Small intestine (tissue), 7 donors: Measurements from ENCODE around the gene C9orf78. TPM values are rescaled to one million over a fixed set of nuclear protein-coding genes. Genes with fewer than 3 reads are reported as not detected.

Source experiments
- DNase-seq, 2 donors: peaks; one replicate each; pipeline versions ENCODE4 v3.0.0 to v3.0.0-alpha.2; 2013
- FAIRE-seq: peaks from 2 replicates; lab custom pipeline; 2012; peaks lifted over from hg19 to GRCh38; lab: Jason Lieb, UNC
- H3K27ac ChIP-seq, 3 donors: one replicate each; pipeline ENCODE4 v1.5.1; 2013; ENCODE audit warnings: low read length in 2 of 3, mild to moderate bottlenecking in 2 of 3, control low read depth in 1 of 3, inconsistent platforms in 1 of 3, low read depth in 1 of 3, moderate library complexity in 1 of 3
- H3K27me3 ChIP-seq, 3 donors: one replicate each; pipeline ENCODE4 v1.6.1; 2013; ENCODE audit warnings: low read length in 3 of 3, inconsistent platforms in 1 of 3; ENCODE audit not compliant: control insufficient read depth in 3 of 3, insufficient read depth in 3 of 3
- H3K36me3 ChIP-seq, 3 donors: one replicate each; pipeline ENCODE4 v1.6.1; 2013; ENCODE audit warnings: low read length in 3 of 3, inconsistent platforms in 1 of 3, low read depth in 1 of 3, mild to moderate bottlenecking in 1 of 3, moderate library complexity in 1 of 3; ENCODE audit not compliant: control insufficient read depth in 3 of 3, insufficient read depth in 2 of 3
- H3K4me1 ChIP-seq, 3 donors: one replicate each; pipeline ENCODE4 v1.6.1; 2013; ENCODE audit warnings: low read length in 2 of 3, inconsistent platforms in 1 of 3, low read depth in 1 of 3, mild to moderate bottlenecking in 1 of 3, moderate library complexity in 1 of 3; ENCODE audit not compliant: control insufficient read depth in 3 of 3, insufficient read depth in 2 of 3
- H3K4me3 ChIP-seq, 3 donors: one replicate each; pipeline ENCODE4 v1.5.1; 2013; ENCODE audit warnings: low read length in 3 of 3, control low read depth in 1 of 3, inconsistent platforms in 1 of 3, low read depth in 1 of 3, mild to moderate bottlenecking in 1 of 3, moderate library complexity in 1 of 3
- H3K9me3 ChIP-seq, 2 donors: one replicate each; pipeline ENCODE4 v1.6.1; 2013; ENCODE audit warnings: low read depth in 1 of 2, low read length in 1 of 2; ENCODE audit not compliant: control insufficient read depth in 2 of 2, insufficient read depth in 1 of 2
- WGBS, 3 donors: extraction: QIAGEN DNeasy Blood & Tissue Kit; methylation state at CpG; one replicate each; pipeline ENCODE4 v1.1.7; 2013; 5-methylcytosine and 5-hydroxymethylcytosine counted together
- polyA plus RNA-seq, 4 donors: library from polyadenylated mRNA; stranded (reverse) in 3 of 4; unstranded in 1 of 4; fragments of 200-250 nt in 3 of 4; fragments of 120-200 nt in 1 of 4; gene quantifications; one replicate each; pipeline versions ENCODE4 v1.2.1 to v1.2.3, GENCODE V29; 2013
- donor health status: healthy with polysubstance abuse.
- donor health status: control.
- donor health status: control.
- donor health status: Bipolar disorder and iron deficiency.
- donor health status: healthy.

The C9orf78 gene
- polyA plus RNA-seq, 4 donors: 50.6 to 62.6 (median 59.4) TPM

DNA sequence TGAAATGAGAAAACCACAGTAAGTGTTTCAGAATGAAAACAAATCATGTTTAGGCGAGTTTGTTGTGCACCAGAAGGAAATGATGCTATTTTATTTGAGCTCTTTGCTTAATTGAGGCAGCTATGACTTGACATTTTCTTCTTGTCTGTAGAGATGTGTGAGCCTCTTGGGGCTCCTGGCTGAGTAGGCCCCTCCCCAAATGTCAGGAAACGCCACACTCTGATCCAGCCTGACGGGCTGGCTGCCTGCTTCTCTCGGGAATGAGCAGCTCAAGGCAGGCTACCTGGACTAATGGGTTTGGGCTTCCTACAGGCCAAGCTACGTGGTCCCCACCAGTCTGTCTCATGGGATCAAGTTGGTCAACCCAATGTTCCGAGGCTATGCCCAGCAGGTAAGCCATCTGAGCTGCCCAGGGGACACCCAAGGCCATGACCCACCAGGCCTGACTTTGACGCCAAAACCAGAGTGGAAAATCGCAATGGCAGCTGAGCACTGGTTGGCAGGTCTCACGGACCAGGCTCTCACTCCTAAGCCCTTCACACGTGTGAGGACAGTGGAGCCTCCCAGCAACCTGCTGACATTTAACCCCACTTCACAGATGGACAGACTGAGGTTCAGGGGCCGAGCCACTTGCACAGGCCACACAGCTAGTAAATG, 30.0 kb upstream of the C9orf78 start:
- H3K4me1 ChIP-seq: no peaks in the 10 kb centered on the region
- 58 to 75% (median 67%) methylated on average over 11 of the region's 11 CpGs for WGBS, 3 donors
- peaks cover 4 to 77% (median 9%) of the 10 kb centered on the region in 3 donors for H3K36me3 ChIP-seq
- no peaks in the 10 kb centered on the region for H3K27me3 ChIP-seq
- DNase-seq (no peak), FAIRE-seq (no peak)
- no peaks in the 10 kb centered on the region for H3K9me3 ChIP-seq
- H3K4me3 ChIP-seq: no peak overlapping the region
- no peak overlapping the region for H3K27ac ChIP-seq

DNA sequence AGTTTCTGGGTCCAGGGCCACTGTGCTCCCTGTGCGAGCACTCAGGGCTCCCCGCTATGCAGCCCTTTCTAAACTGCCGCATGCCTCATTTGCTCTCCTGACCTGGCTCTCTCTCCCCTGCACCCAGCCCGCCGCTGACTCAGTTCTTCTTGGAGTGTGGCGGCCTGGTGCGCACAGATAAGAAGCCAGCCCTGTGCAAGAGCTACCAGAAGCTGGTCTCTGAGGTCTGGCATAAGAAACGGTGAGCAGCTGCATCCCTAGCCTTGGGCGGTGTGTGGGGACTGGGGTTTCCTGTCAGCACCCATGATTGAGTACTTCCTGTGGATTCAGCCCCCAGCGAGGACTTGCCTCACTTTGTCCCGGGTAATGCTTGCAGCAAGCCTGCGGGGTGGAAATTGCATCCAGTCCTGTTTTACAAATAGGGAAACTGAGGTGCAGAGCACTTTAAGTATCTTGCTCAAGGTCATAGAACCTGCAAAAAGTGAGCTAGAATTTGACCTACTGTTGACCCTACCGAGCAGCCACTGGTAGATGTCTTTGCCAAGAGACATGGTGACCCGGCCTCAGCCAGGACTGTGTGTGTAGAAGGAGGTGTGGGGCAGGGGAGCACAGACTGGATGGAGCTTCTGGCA, 28.1 kb upstream of the C9orf78 start:
- Histone ChIP-seq H3K4me3 (no peak overlapping the region), H3K27ac (peak overlapping the region in 1 of 3 donors; percentile 11), H3K4me1 (no peaks in the 10 kb centered on the region), H3K36me3 (peaks cover 6 to 70% (median 9%) of the 10 kb centered on the region in 3 donors), H3K27me3 (no peaks in the 10 kb centered on the region), H3K9me3 (no peaks in the 10 kb centered on the region)
- 54 to 83% (median 58%) methylated on average over 14 of the region's 14 CpGs for WGBS, 3 donors
- DNase-seq (peak in 1 of 2 donors; percentile 60), FAIRE-seq (no peak)

DNA sequence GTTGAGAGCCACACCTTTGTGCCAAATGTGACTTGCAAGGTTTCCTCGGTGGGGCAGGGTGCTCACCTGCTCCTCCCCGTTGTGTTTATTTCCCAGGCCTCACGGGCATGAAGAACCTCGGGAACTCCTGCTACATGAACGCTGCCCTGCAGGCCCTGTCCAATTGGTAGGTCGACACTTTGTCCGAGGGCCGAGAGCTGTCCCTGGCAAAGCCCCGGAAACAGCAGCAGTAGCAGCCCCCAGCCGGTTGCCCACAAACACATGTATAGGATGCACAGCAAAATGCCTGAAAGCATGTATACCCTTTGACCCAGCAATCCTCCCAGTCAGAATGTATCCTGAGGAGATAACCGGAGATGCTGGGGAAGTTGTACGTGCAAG, 26.4 kb upstream of the C9orf78 start:
- no peaks in the 10 kb centered on the region for H3K27me3 ChIP-seq
- H3K9me3 ChIP-seq: no peaks in the 10 kb centered on the region
- no peak for DNase-seq
- H3K27ac ChIP-seq: no peak overlapping the region
- H3K36me3 ChIP-seq: peaks cover 11 to 71% (median 12%) of the 10 kb centered on the region in 3 donors
- no peak for FAIRE-seq
- H3K4me3 ChIP-seq: no peak overlapping the region
- no peaks in the 10 kb centered on the region for H3K4me1 ChIP-seq
- 83 to 87% (median 87%) methylated on average over 12 of the region's 12 CpGs for WGBS, 3 donors

DNA sequence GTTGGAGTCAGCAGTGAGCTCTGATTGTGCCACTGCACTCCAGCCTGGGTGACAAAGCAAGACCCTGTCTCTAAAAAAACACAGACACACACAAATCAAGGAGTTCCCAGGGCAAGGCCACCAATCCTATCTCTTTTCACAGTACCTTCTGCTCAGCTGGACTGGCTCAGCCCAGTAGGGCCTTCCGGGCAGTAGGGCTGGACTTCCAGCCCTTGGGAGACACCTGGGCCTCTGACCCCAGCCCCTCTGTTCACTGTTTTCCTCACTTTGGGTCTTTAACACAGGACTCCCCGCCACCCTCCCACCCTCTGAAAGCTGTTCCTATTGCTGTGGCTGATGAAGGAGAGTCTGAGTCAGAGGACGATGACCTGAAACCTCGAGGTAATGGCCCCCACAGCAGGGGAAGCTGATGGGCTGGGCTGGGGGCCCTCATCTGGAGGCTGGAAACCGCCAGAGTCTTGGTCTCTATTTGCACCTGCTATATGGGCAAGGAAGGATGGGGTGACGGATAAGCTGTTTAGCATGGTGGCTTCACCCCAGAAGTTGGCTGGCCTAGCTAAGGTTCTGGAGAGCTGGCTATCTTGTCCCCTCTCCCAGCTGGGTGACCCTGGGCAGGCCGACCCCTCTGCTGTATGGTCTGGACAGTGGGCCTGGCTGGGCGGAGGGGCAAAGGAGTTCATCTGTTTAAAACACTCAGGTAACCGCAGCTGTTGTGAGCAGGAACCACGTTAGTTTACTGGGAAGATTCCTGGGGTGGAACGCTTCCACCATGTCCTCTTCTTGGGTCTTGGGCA, 25.8 kb upstream of the C9orf78 start:
- peaks cover 9 to 71% (median 12%) of the 10 kb centered on the region in 3 donors for H3K36me3 ChIP-seq
- no peak for FAIRE-seq
- 67 to 81% (median 72%) methylated on average over 11 of the region's 11 CpGs for WGBS, 3 donors

DNA sequence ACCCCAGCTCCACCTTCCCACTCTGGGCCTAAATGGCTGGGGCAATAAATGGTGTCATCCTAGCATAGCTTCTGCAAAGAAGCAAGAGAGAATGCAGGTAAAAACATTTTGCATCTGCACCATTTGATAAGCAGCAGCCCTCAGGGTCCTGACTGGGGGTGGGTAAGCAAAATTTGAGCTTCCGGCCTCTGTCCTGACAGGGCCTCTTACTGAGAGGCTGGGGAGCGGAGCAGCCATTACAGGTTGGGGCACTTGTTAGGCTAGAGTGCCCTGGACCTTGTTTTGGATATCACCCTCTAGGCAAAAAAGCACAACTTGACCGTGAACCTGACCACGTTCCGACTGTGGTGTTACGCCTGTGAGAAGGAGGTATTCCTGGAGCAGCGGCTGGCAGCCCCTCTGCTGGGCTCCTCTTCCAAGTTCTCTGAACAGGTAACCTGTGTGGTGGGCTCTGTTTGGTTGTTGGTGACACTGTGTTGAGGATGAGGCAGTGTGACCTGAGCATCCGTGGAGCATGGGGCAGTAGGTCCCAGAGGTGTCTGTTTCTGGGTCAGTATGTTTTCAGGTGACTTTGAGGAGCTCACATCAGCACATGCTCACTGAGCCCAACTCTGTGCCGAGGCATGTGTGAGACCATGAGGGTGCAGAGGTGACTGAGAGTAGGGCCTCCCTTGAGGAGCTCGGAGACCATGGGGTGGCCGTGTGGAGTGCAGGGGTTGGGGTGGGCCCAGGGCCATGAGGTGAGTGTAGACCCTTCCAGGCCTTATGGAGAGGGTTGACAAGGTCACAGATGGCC, 23.3 kb upstream of the C9orf78 start:
- DNase-seq (no peak), FAIRE-seq (no peak)
- H3K4me1 ChIP-seq: no peaks in the 10 kb centered on the region
- no peaks in the 10 kb centered on the region for H3K9me3 ChIP-seq
- H3K27ac ChIP-seq: no peak overlapping the region
- H3K4me3 ChIP-seq: no peak overlapping the region
- no peaks in the 10 kb centered on the region for H3K27me3 ChIP-seq
- peaks cover 9 to 70% (median 12%) of the 10 kb centered on the region in 3 donors for H3K36me3 ChIP-seq
- WGBS, 3 donors: 87 to 91% (median 90%) methylated on average over 11 of the region's 11 CpGs

More for the DNA sequence above, 25.8 kb upstream of the C9orf78 start:
- Histone ChIP-seq H3K27ac (no peak overlapping the region), H3K27me3 (no peaks in the 10 kb centered on the region), H3K4me1 (no peaks in the 10 kb centered on the region), H3K9me3 (no peaks in the 10 kb centered on the region), H3K4me3 (no peak overlapping the region)
- DNase-seq: no peak

DNA sequence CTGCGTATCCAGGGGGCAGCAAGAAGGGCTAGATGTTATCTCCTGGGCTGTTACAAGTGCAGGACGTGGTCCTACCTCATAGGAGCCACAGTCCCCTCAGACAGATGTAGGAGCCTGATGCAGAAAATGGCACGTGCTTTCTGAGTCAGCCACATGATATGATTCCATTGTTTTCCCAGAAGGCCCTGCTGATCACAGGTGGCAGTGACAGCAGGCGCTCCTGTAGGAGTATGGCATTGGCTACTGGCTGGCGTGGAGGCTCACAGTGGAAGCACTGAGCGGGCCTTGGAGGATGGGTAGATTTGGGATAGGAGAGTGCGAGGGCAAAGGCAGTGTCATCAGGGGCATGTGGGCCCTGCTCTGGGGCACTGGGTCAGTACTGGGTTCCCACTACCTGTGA, 22.1 kb upstream of the C9orf78 start:
- Histone ChIP-seq H3K4me1 (no peaks in the 10 kb centered on the region), H3K36me3 (peaks cover 12 to 74% (median 12%) of the 10 kb centered on the region in 3 donors), H3K4me3 (no peak overlapping the region), H3K27ac (no peak overlapping the region), H3K27me3 (no peaks in the 10 kb centered on the region), H3K9me3 (no peaks in the 10 kb centered on the region)
- FAIRE-seq (no peak), DNase-seq (no peak)
- WGBS, 3 donors: 88 to 89% (median 89%) methylated on average over 7 of the region's 7 CpGs

DNA sequence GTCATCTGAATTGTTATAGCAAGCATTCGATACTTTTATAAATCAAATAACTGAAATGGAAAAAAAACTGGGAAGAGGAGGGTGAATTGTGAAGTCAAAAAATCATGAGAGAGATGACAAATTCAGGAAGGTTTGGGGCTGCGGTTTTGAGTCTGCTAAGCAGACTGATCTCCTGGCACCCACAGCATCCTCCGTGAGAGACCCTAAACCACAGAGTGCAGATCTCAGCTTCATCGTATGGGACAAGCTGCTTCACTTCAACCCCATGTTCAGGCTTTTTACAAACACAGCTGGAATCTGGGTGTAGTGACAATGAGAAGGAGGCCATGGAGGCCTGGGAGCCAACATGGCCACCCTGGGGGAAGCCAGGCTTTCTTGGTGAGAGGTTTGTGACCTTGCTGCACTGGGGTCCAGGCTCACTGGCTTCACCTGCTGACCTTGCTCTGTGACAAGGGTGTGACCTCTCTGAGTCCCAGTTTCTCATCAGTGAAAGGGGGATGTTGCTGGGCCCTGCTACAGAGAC, 19.6 kb upstream of the C9orf78 start:
- 82 to 92% (median 83%) methylated on average over 4 of the region's 4 CpGs for WGBS, 3 donors
- Histone ChIP-seq H3K4me3 (no peak overlapping the region), H3K36me3 (peaks cover 12 to 70% (median 13%) of the 10 kb centered on the region in 3 donors), H3K4me1 (no peaks in the 10 kb centered on the region), H3K27ac (peak overlapping the region in 1 of 3 donors; percentile 38), H3K9me3 (no peaks in the 10 kb centered on the region), H3K27me3 (no peaks in the 10 kb centered on the region)
- FAIRE-seq: no peak
- DNase-seq: peak in 1 of 2 donors; percentile 34
